GM10847 (cell line): ENCODE results near the gene WFIKKN2.

Source experiments
- POLR2A ChIP-seq: IDR thresholded peaks from 2 replicates; pipeline ENCODE4 v1.6.1; 2011; ENCODE audit not compliant: insufficient read length; ENCODE audit errors: extremely low read depth

The WFIKKN2 gene

DNA sequence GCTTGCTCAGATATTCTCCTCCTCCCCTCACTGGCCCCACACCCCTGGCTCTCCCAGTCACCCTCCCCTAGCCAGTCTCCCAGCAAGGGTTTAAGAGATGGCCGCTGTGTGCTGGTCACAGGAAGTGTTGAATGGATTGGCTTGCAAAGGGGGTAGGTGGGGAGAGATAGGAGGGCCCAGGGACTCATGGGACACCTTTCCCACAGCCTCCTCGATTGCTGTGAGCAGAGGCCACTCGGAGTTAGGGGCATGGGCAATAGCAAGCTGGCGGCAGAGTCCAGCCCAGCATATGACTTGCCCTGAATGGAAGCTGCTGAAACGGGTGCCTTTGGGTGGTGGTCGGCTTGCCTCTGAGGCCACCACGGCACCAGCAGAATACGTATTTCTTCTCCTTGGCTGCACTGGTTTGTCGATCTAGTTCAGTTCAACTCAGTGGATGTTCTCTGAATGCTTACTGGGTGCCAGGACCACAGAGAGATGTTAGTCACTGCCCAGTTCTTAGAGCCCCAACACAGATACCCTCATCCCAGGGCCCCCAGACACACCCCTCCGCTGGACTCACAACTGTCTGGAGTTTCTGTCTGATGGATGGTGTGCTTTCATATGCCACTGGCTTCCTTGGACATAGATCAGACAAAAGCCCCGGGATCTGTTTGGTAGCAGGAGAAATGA lies 6.0 kb downstream of the WFIKKN2 start:
- TF ChIP-seq POLR2A, result no peak

DNA sequence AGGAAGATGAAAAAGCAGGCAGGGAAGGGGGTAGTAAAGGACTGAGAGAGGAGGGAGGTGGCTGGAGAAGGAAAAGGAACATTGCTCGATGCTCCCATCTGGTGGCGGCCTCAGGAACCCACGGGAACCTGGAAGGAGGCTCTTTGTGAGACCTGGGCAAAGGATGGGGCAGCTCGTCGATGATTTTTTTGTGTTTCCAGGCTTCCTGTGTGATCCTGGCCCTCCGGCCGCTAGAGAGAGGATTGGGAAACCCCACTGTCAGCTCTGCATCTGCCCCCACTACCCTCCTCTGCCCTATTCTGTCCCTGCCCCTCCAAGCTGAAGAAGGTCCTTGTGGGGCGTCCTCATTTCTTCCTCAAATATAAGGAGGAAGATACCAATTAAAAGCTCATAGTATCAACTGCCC lies 6.6 kb downstream of the WFIKKN2 start:
- no peak for TF ChIP-seq POLR2A

GRCh38 chr17:50842506-50843149 lies 7.2 kb downstream of the WFIKKN2 start:
- no peak for TF ChIP-seq POLR2A

DNA sequence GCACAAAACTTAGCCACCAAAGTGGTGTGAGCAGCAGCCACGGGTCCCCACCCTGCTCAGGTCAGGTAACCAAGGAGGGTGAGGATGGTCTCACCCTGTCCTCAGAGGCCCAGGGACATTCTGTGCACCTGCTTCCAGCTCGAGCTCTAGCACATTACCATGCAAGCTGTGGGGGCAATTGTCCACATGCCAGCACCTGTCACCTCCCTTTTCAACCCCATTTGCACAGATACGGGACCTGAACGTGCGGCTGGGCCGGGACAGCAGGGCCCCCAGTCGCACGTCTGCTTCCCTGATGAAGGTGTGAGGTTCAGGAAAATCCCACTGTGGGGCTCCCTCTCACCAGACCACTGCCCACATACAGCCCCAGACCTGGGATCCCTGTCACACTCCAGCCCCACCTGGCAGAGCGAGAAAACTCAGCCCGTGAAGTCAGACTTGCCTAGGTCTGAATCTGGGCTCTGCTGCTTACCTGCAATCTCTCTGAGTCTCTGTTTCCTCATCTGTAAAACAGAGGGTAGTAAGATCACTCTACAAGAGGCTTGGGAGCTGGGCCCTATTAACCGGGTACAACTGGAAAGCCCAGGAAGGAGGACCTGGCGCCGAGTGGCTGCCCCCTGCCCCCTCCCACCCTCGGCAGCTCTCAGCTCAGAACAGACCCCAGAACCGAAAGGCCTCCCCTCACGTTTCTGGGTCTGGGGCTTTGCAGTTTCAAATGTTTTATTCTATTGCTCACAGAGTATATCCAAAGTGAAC lies 7.9 kb downstream of the WFIKKN2 start:
- no peak for TF ChIP-seq POLR2A

- no peak for TF ChIP-seq POLR2A
These were observed 8.8 kb downstream of the WFIKKN2 start for GRCh38 chr17:50844117-50844700.

DNA sequence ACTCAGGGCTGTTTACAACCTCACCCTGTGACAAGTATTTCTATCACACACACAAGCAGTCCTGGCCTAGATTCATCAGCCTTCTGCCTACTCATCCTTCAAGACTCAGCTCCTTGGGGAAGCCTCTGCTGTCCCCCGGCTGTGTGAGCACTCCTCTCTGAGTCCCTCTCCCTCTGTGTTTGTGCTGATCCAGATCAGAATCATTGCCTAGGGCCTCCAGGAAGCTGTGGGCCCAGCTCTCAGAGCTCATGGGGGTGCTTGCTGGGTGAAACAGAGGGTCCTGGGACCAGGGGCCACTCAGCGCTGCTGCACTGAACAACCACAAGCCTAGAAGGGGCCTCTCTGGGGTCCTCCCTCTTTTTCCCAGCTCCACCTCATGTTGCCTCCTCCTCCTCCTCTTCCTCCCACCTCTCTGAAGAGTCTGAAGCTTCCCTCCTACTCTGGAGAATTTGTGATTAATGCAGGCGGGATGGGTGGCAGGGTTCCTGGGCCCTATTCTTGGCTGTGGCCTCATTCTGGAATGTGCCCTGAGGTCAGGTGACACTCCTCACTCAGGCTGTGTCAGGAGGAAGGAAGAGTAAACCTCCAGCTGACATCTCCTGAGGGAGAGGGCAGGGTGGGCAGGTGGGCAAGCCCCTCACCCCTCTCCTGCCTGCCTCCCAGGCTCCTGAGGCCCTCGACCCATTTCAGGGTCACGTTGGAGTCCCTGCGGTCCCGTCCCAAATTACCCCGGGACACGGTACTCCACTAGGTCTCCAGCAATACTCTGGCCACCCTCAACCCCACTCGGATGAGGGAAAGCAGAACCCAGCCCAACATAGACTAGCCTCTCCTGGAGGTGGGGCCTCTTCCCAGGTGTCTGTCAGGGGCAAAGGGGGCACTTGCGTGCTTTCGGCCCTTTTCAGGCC lies 10.1 kb downstream of the WFIKKN2 start:
- no peak for TF ChIP-seq POLR2A

DNA sequence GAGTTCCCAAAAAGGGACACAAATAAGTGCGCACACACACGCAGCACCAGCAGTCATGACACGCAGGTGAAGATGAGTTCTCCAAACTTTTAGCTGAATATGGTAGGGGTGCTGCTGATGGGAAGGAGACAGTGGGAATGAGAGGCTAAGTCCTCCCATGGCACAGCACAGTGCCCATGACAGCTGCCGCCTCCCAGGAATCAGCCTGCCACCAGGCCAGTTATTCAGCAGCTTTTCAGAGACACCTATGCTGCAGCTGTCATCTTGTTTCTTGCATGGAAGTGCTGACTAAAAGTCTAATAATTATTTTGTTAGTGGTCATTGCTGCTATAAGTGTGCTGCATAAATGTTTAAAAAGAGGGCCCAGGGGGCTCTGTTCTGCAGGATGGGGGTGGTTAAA lies 12.2 kb downstream of the WFIKKN2 start:
- TF ChIP-seq POLR2A, result no peak

GRCh38 chr17:50848039-50848438 lies 12.7 kb downstream of the WFIKKN2 start:
- no peak for TF ChIP-seq POLR2A

DNA sequence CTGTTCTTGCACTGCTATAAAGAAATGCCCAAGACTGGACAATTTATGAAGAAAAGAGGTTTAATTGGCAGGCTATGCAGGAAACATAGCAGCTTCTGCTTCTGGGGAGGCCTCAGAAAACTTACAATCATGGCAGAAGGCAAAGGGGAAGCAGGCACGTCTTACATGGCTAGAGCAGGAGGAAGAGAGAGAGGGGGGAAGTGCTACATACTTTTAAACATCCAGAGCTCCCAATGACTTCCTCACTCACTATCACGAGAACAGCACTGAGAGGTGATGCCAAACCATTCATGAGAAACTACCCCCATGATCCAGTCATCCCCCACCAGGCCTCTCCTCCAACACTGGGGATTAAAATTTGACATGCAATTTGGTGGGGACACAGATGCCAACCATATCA lies 13.3 kb downstream of the WFIKKN2 start:
- no peak for TF ChIP-seq POLR2A

GRCh38 chr17:50850640-50851039 lies 15.3 kb downstream of the WFIKKN2 start:
- TF ChIP-seq POLR2A, result no peak

DNA sequence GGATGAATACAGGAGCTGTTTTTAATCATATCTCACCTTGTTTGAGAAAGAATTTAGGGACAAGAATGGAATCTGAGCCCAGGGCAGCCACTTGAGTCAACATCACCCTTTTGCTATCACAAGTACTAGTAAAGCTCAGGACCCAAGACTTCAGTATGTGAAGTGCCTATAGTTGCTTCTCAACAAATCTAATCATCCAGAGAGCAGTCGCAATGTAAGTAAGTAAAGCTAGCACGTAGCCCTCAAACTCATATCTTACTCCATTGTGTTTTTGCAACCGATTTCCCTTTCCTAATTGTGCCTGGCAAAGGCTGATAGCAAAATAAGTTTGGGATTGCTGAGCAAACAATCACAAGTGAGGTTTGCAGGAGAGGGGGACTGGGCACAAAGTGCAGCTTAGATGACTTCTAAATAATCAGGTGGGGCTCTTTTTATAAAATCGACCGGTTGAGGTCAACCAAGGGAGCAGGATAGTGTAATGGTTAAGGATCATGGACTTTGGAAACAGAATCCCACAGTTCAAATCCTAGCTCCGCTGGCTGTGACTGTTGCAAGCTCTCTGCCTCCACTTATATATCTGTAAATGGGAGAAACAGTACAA lies 17.7 kb downstream of the WFIKKN2 start:
- no peak for TF ChIP-seq POLR2A

GRCh38 chr17:50853781-50854180 lies 18.4 kb downstream of the WFIKKN2 start:
- TF ChIP-seq POLR2A, result no peak

GRCh38 chr17:50855708-50856330 lies 20.4 kb downstream of the WFIKKN2 start:
- TF ChIP-seq POLR2A, result no peak

DNA sequence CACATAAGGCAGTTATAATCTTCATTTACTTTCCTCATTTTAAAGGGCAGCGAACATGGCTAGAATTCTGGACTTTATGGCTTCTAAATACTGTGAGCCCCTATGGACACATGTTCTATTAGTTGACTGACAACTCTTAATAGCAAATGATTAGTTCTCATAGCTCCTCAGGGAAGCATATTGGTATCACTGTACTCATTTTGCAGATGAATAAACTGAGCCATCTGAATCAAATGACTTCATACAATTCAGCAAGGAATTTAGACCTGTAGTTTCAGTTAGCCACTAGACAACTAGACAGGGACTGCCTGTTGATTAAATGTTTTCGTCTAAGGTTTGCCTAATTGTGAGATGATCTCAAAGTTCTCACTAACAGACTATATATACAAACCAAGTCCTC lies 21.0 kb downstream of the WFIKKN2 start:
- no peak for TF ChIP-seq POLR2A
